IMR-90 (cell line): ENCODE results near the gene PFDN1. TPM values are rescaled to one million over a fixed set of nuclear protein-coding genes. Genes with fewer than 3 reads are reported as not detected.

Source experiments
- ATAC-seq: fragments of 200-7000 bp; cut with Tn5 transposase; 2 replicates; pipeline ENCODE4 v1.9.1; 2020; ENCODE audit warnings: low read depth, mild to moderate bottlenecking, moderate library complexity
- BruUV-seq: library from RNA; stranded (reverse); fragments of 400-500 nt; replicated peaks from 2 replicates; lab custom pipeline; 2021; lab: Mats Ljungman, UMichigan
- CTCF ChIA-PET: fragments of 300-600 bp; formaldehyde crosslinking; extraction: SDS; loops from one replicate; lab custom pipeline; 2021; ENCODE audit warnings: antibody characterized with exemption; lab: Yijun Ruan, JAX
- POLR2A ChIA-PET: fragments of 300-600 bp; sonication (Branson Sonifier 250); formaldehyde crosslinking; loops from one replicate; lab custom pipeline; 2022; ENCODE audit warnings: antibody characterized with exemption; ENCODE audit not compliant: unreplicated experiment; lab: Charles Lee
- DNase-seq: peaks from one replicate; pipeline ENCODE4 v3.0.0; 2013
- H2AFZ ChIP-seq: replicated peaks from 2 replicates; pipeline ENCODE3; 2013; ENCODE audit warnings: low read length, mild to moderate bottlenecking; ENCODE audit not compliant: poor library complexity
- H2AK5ac ChIP-seq: 2 replicates; pipeline ENCODE4 v1.6.1; 2013; ENCODE audit warnings: low read depth, low read length, inconsistent platforms
- H2AK9ac ChIP-seq: replicated peaks from 2 replicates; pipeline ENCODE3; 2013; ENCODE audit warnings: mild to moderate bottlenecking, low read depth, low read length, moderate library complexity; ENCODE audit not compliant: poor library complexity
- H2BK120ac ChIP-seq: 2 replicates; pipeline ENCODE4 v1.6.1; 2013; ENCODE audit warnings: low read depth, low read length, inconsistent platforms
- H2BK15ac ChIP-seq: 3 replicates; pipeline ENCODE4 v1.6.1; 2013; ENCODE audit warnings: low read depth, low read length, inconsistent platforms
- H2BK20ac ChIP-seq: 2 replicates; pipeline ENCODE4 v1.6.1; 2013; ENCODE audit warnings: low read depth, mild to moderate bottlenecking, inconsistent platforms, low read length, moderate library complexity
- H2BK5ac ChIP-seq: 2 replicates; pipeline ENCODE4 v1.6.1; 2013; ENCODE audit warnings: mild to moderate bottlenecking, low read depth, low read length, inconsistent platforms; ENCODE audit not compliant: poor library complexity, severe bottlenecking
- H3K14ac ChIP-seq: replicated peaks from 2 replicates; pipeline ENCODE4 v1.6.1; 2013; ENCODE audit warnings: low read depth, low read length, inconsistent platforms
- H3K18ac ChIP-seq: 2 replicates; pipeline ENCODE4 v1.6.1; 2013; ENCODE audit warnings: low read depth, low read length, control low read depth
- H3K23ac ChIP-seq: 2 replicates; pipeline ENCODE4 v1.6.1; 2013; ENCODE audit warnings: low read depth, low read length, inconsistent platforms
- H3K27ac ChIP-seq: 2 replicates; pipeline ENCODE4 v1.5.1; 2013; ENCODE audit warnings: mild to moderate bottlenecking, control low read depth, low read length; ENCODE audit not compliant: insufficient read depth
- H3K27me3 ChIP-seq: 2 replicates; pipeline ENCODE4 v1.6.1; 2013; ENCODE audit warnings: low read length; ENCODE audit not compliant: control insufficient read depth, insufficient read depth
- H3K36me3 ChIP-seq: 2 replicates; pipeline ENCODE4 v1.6.1; 2013; ENCODE audit warnings: low read length, mixed read lengths; ENCODE audit not compliant: control insufficient read depth, insufficient read depth
- H3K4ac ChIP-seq: 2 replicates; pipeline ENCODE4 v1.6.1; 2013; ENCODE audit warnings: low read depth, low read length, inconsistent platforms
- H3K4me1 ChIP-seq: 2 replicates; pipeline ENCODE4 v1.6.1; 2013; ENCODE audit warnings: low read length, mixed read lengths; ENCODE audit not compliant: control insufficient read depth, insufficient read depth
- H3K4me2 ChIP-seq: 2 replicates; pipeline ENCODE4 v1.6.1; 2013; ENCODE audit warnings: low read depth, mild to moderate bottlenecking, control low read depth, low read length, moderate library complexity
- H3K4me3 ChIP-seq: 2 replicates; pipeline ENCODE4 v1.5.1; 2013; ENCODE audit warnings: low read depth, mild to moderate bottlenecking, control low read depth, low read length, moderate library complexity; ENCODE audit not compliant: insufficient read depth
- H3K56ac ChIP-seq: 2 replicates; pipeline ENCODE4 v1.6.1; 2013; ENCODE audit warnings: low read length, inconsistent platforms; ENCODE audit not compliant: insufficient read depth; ENCODE audit errors: extremely low read depth
- H3K79me1 ChIP-seq, 2 experiments: 2 replicates each; pipeline ENCODE4 v1.6.1; 2013; ENCODE audit warnings: low read length in 2 of 2, inconsistent platforms in 1 of 2, low read depth in 1 of 2
- H3K9ac ChIP-seq: 2 replicates; pipeline ENCODE4 v1.6.1; 2013; ENCODE audit warnings: low read depth, low read length, control low read depth
- H3K9me1 ChIP-seq: 2 replicates; pipeline ENCODE4 v1.6.1; 2013; ENCODE audit warnings: low read length, inconsistent platforms; ENCODE audit not compliant: insufficient read depth
- H3K9me3 ChIP-seq: 2 replicates; pipeline ENCODE4 v1.6.1; 2013; ENCODE audit warnings: low read length; ENCODE audit not compliant: control insufficient read depth, insufficient read depth
- H4K20me1 ChIP-seq: 2 replicates; pipeline ENCODE4 v1.6.1; 2013; ENCODE audit warnings: low read length, inconsistent platforms; ENCODE audit not compliant: insufficient read depth
- H4K5ac ChIP-seq: 2 replicates; pipeline ENCODE4 v1.6.1; 2013; ENCODE audit warnings: mild to moderate bottlenecking, low read depth, low read length, control low read depth
- H4K8ac ChIP-seq, 2 experiments: 2 replicates each; pipeline ENCODE4 v1.6.1; 2013; ENCODE audit warnings: low read depth in 2 of 2, low read length in 2 of 2, control low read depth in 1 of 2, inconsistent platforms in 1 of 2
- H4K91ac ChIP-seq: 2 replicates; pipeline ENCODE4 v1.6.1; 2013; ENCODE audit warnings: low read depth, low read length, inconsistent platforms; ENCODE audit not compliant: insufficient read depth
- BHLHE40 ChIP-seq: fragments of 150-350 bp; IDR thresholded peaks from 2 replicates; pipeline ENCODE4 v1.6.1; 2016; ENCODE audit warnings: mild to moderate bottlenecking, low read depth, low read length
- CEBPB ChIP-seq: IDR thresholded peaks from 2 replicates; pipeline ENCODE4 v1.6.1; 2012; ENCODE audit warnings: low read depth, low read length, improper control_type of control experiment
- CHD1 ChIP-seq: IDR thresholded peaks from 2 replicates; pipeline ENCODE4 v1.6.1; 2012; ENCODE audit warnings: low read depth, low read length, improper control_type of control experiment
- CTCF ChIP-seq: conservative IDR thresholded peaks from 2 replicates; pipeline ENCODE4 v1.5.1; 2012; ENCODE audit warnings: mild to moderate bottlenecking, low read depth, low read length, improper control_type of control experiment
- ELK1 ChIP-seq: fragments of 150-350 bp; IDR thresholded peaks from 2 replicates; pipeline ENCODE4 v1.6.1; 2016; ENCODE audit warnings: low read depth, mild to moderate bottlenecking, low read length, moderate library complexity, borderline replicate concordance
- MXI1 ChIP-seq: IDR thresholded peaks from 2 replicates; pipeline ENCODE4 v1.6.1; 2012; ENCODE audit warnings: low read depth, mild to moderate bottlenecking, low read length, moderate library complexity, borderline replicate concordance
- NFE2L2 ChIP-seq: fragments of 150-350 bp; IDR thresholded peaks from 2 replicates; pipeline ENCODE4 v1.6.1; 2016; ENCODE audit warnings: low read depth, mild to moderate bottlenecking, low read length
- POLR2A ChIP-seq: IDR thresholded peaks from 2 replicates; pipeline ENCODE4 v1.6.1; 2012; ENCODE audit warnings: mild to moderate bottlenecking, low read depth, low read length
- RAD21 ChIP-seq: IDR thresholded peaks from 2 replicates; pipeline ENCODE4 v1.6.1; 2012; ENCODE audit warnings: low read length, improper control_type of control experiment
- RFX5 ChIP-seq: IDR thresholded peaks from 2 replicates; pipeline ENCODE4 v1.8.0; 2012; ENCODE audit warnings: low read depth, mild to moderate bottlenecking, low read length, moderate library complexity
- SMC3 ChIP-seq: fragments of 150-350 bp; IDR thresholded peaks from 2 replicates; pipeline ENCODE4 v1.6.1; 2016; ENCODE audit warnings: low read depth, mild to moderate bottlenecking, antibody characterized with exemption, low read length, moderate library complexity
- USF2 ChIP-seq: fragments of 150-350 bp; IDR thresholded peaks from 2 replicates; pipeline ENCODE4 v1.6.1; 2017; ENCODE audit warnings: mild to moderate bottlenecking, antibody characterized with exemption, low read length, low read depth
- WGBS, 2 experiments: methylation state at CpG; one replicate each; pipeline versions ENCODE4 v1.1.5 to v1.1.7; 2013; ENCODE audit warnings: missing lambda C conversion rate in 2 of 2; ENCODE audit not compliant: insufficient read length in 1 of 2; ENCODE audit errors: extremely low coverage in 2 of 2; 5-methylcytosine and 5-hydroxymethylcytosine counted together
- dilution Hi-C: fragments of 300-500 bp; cut with HindIII; formaldehyde crosslinking; loops from one replicate; pipeline ENCODE4 v1.14.3; 2018; ENCODE audit warnings: low sequenced_read_pairs; ENCODE audit not compliant: unreplicated experiment
- in situ Hi-C: fragments of 300-500 bp; cut with MboI; formaldehyde crosslinking; loops from 3 replicates; pipeline ENCODE4 v1.14.3; 2019; ENCODE audit warnings: low sequenced_read_pairs, inconsistent platforms, mixed read lengths
- intact Hi-C: fragments of 100-400 bp; cut with micrococcal nuclease; formaldehyde crosslinking; loops from 2 replicates; pipeline ENCODE4 v1.10.0; 2022
- polyA plus RNA-seq, 3 experiments: library from polyadenylated mRNA; depleted of rRNA; stranded (reverse); fragments of >200 nt; gene quantifications; 2 replicates each; pipeline ENCODE4 v1.2.3, GENCODE V29; 2012; ENCODE audit warnings: low replicate concordance in 1 of 3
- total RNA-seq: library from RNA; depleted of rRNA; stranded (reverse); fragments of >200 nt; gene quantifications from 2 replicates; pipeline ENCODE4 v1.2.3, GENCODE V29; 2012

The PFDN1 gene
- total and polyA plus RNA-seq, 2 of the 4 experiments (the other 2 are of a cell fraction), result 98.8 to 134 TPM

GRCh38 chr5:140322751-140323731, 20.1 kb upstream of the PFDN1 start:
- H3K9me1 ChIP-seq, result peaks cover 23% of the 10 kb centered on the region
- dilution Hi-C loops, result no loop called here
- peak overlapping the region; percentile 94 for H4K91ac ChIP-seq
- peak overlapping the region; percentile 65 for H3K56ac ChIP-seq
- ATAC-seq (peak; percentile 76), DNase-seq (peak; percentile 98)
- H3K27ac ChIP-seq, result peak overlapping the region; percentile 83
- no peaks in the 10 kb centered on the region for H3K36me3 ChIP-seq
- H3K14ac ChIP-seq, result peak overlapping the region; percentile 85
- H4K5ac ChIP-seq, result peak overlapping the region; percentile 32
- H2BK20ac ChIP-seq, result peak overlapping the region; percentile 89
- CTCF ChIA-PET, result interaction anchor here (0.7 to 1.1 kb wide), 3 partner anchors 22 to 40 kb away, joined by 3 to 5 read pairs (median 4); partner anchors contain the start of gene HBEGF
- H3K79me1 ChIP-seq, result 0 out of 4 replicates have a peak, but pooled peaks cover 0 to 5% of the 10 kb centered on the region in 2 experiments
- H2AK5ac ChIP-seq, result peak overlapping the region; percentile 97
- H3K9ac ChIP-seq, result peak overlapping the region; percentile 16; the same call in 1 of the 2 replicates
- in situ Hi-C loops, result no loop called here
- peak overlapping the region; percentile 85 for H4K8ac ChIP-seq
- BruUV-seq, result no TSS peak
- peak overlapping the region; percentile 94 for H2BK120ac ChIP-seq
- POLR2A ChIA-PET, result interaction anchor here (0.6 to 1.0 kb wide), 3 partner anchors 15 to 347 kb away, joined by 3 to 9 read pairs (median 5); partner anchors contain the start of gene PFDN1
- H3K18ac ChIP-seq, result peak overlapping the region; percentile 66
- no peak overlapping the region for H3K4me3 ChIP-seq
- no peaks in the 10 kb centered on the region for H3K27me3 ChIP-seq
- H3K23ac ChIP-seq, result peak overlapping the region; percentile 80
- H3K9me3 ChIP-seq, result no peaks in the 10 kb centered on the region
- H3K4me2 ChIP-seq, result peak overlapping the region; percentile 68
- peak overlapping the region; percentile 90 for H2BK5ac ChIP-seq
- peak overlapping the region; percentile 78 for H2AK9ac ChIP-seq
- peak overlapping the region; percentile 53; the same call in 2 of the 3 replicates for H2BK15ac ChIP-seq
- H3K4ac ChIP-seq, result peak overlapping the region; percentile 92
- H4K20me1 ChIP-seq, result no peaks in the 10 kb centered on the region
- intact Hi-C loops, result no loop called here
- 17% methylated on average over 2 of the region's 9 CpGs; no CpG with 5 or more reads in 1 of the 2 experiments for WGBS, 2 experiments
- peak overlapping the region; percentile 74 for H2AFZ ChIP-seq
- peaks cover 25% of the 10 kb centered on the region for H3K4me1 ChIP-seq
- no peak for TF ChIP-seq RFX5
- TF ChIP-seq CEBPB, result peak; percentile 47; the same call in 1 of the 2 replicates
- 0 out of 2 replicates have a peak, but pooled peaks have one; percentile 27 for TF ChIP-seq RAD21
- peak; percentile 16; the same call in 1 of the 2 replicates for TF ChIP-seq MXI1
- no peak for TF ChIP-seq ELK1
- TF ChIP-seq CHD1, result no peak
- no peak for TF ChIP-seq USF2
- no peak for TF ChIP-seq CTCF
- TF ChIP-seq BHLHE40, result peak; percentile 53; the same call in 1 of the 2 replicates
- peak; percentile 38 for TF ChIP-seq POLR2A
- TF ChIP-seq SMC3, result no peak; the same call in 1 of the 2 replicates
- 0 out of 2 replicates have a peak, but pooled peaks have one; percentile 45 for TF ChIP-seq NFE2L2
